ENCODE results near the gene PSMF1.

The PSMF1 gene

GRCh38 chr20:1119524-1119923 lies 1.1 kb downstream of the PSMF1 start:
- no peak for TF ChIP-seq CTCF (IDR thresholded peaks at IDR 0.05; ENCODE audit: extremely low read depth, insufficient read depth, missing control alignments)
- in situ Hi-C loops (cut with MboI; ENCODE audit: low pct_unique_long_range_greater_than_20kb, low sequenced_read_pairs, unreplicated experiment), result no loop called here
- no peak for DNase-seq (ENCODE audit: low spot score)

GRCh38 chr20:1121429-1121828 lies 3.0 kb downstream of the PSMF1 start:
- TF ChIP-seq CTCF (IDR thresholded peaks at IDR 0.05; ENCODE audit: extremely low read depth, insufficient read depth, missing control alignments), result no peak
- in situ Hi-C loops (cut with MboI; ENCODE audit: low pct_unique_long_range_greater_than_20kb, low sequenced_read_pairs, unreplicated experiment), result no loop called here
- DNase-seq (ENCODE audit: low spot score), result no peak

GRCh38 chr20:1122388-1123315 lies 4.2 kb downstream of the PSMF1 start:
- DNase-seq (ENCODE audit: low spot score), result no peak
- in situ Hi-C loops (cut with MboI; ENCODE audit: low pct_unique_long_range_greater_than_20kb, low sequenced_read_pairs, unreplicated experiment), result no loop called here
- no peak for TF ChIP-seq CTCF (IDR thresholded peaks at IDR 0.05; ENCODE audit: extremely low read depth, insufficient read depth, missing control alignments)

GRCh38 chr20:1123666-1124065 lies 5.3 kb downstream of the PSMF1 start:
- in situ Hi-C loops (cut with MboI; ENCODE audit: low pct_unique_long_range_greater_than_20kb, low sequenced_read_pairs, unreplicated experiment), result no loop called here
- DNase-seq (ENCODE audit: low spot score), result no peak
- no peak for TF ChIP-seq CTCF (IDR thresholded peaks at IDR 0.05; ENCODE audit: extremely low read depth, insufficient read depth, missing control alignments)

GRCh38 chr20:1124421-1124820 lies 6.0 kb downstream of the PSMF1 start:
- TF ChIP-seq CTCF (IDR thresholded peaks at IDR 0.05; ENCODE audit: extremely low read depth, insufficient read depth, missing control alignments), result no peak
- in situ Hi-C loops (cut with MboI; ENCODE audit: low pct_unique_long_range_greater_than_20kb, low sequenced_read_pairs, unreplicated experiment), result no loop called here
- no peak for DNase-seq (ENCODE audit: low spot score)

GRCh38 chr20:1125277-1125676 lies 6.9 kb downstream of the PSMF1 start:
- no peak for DNase-seq (ENCODE audit: low spot score)
- no peak for TF ChIP-seq CTCF (IDR thresholded peaks at IDR 0.05; ENCODE audit: extremely low read depth, insufficient read depth, missing control alignments)
- in situ Hi-C loops (cut with MboI; ENCODE audit: low pct_unique_long_range_greater_than_20kb, low sequenced_read_pairs, unreplicated experiment), result no loop called here

Measured in GM13977 (cell line).